ENCODE data around the gene IFT43.

Gene IFT43

GRCh38 chr14:76121089-76121748 lies 135.7 kb downstream of the IFT43 start:
- H3K4me3 ChIP-seq (replicated peaks in 1 of 2; ENCODE audit: low read depth in 2 of 2, low read length in 2 of 2) = no peak overlapping the region
- no peak for TF ChIP-seq CTCF (IDR thresholded peaks at IDR 0.05; ENCODE audit: low read depth, low read length)
- no peak for DNase-seq (ENCODE audit: low read depth in 2 of 2)

GRCh38 chr14:76123426-76124225 lies 138.1 kb downstream of the IFT43 start:
- no peak overlapping the region for H3K4me3 ChIP-seq (replicated peaks in 1 of 2; ENCODE audit: low read depth in 2 of 2, low read length in 2 of 2)
- no peak for TF ChIP-seq CTCF (IDR thresholded peaks at IDR 0.05; ENCODE audit: low read depth, low read length)
- DNase-seq (ENCODE audit: low read depth in 2 of 2) = no peak

GRCh38 chr14:76125511-76125910 lies 139.9 kb downstream of the IFT43 start:
- no peak overlapping the region for H3K4me3 ChIP-seq (replicated peaks in 1 of 2; ENCODE audit: low read depth in 2 of 2, low read length in 2 of 2)
- DNase-seq (ENCODE audit: low read depth in 2 of 2) = no peak
- no peak for TF ChIP-seq CTCF (IDR thresholded peaks at IDR 0.05; ENCODE audit: low read depth, low read length)

GRCh38 chr14:76126076-76126475 lies 140.5 kb downstream of the IFT43 start:
- H3K4me3 ChIP-seq (replicated peaks in 1 of 2; ENCODE audit: low read depth in 2 of 2, low read length in 2 of 2) = no peak overlapping the region
- no peak for DNase-seq (ENCODE audit: low read depth in 2 of 2)
- TF ChIP-seq CTCF (IDR thresholded peaks at IDR 0.05; ENCODE audit: low read depth, low read length) = no peak

GRCh38 chr14:76129851-76130576 lies 144.5 kb downstream of the IFT43 start:
- no peak for TF ChIP-seq CTCF (IDR thresholded peaks at IDR 0.05; ENCODE audit: low read depth, low read length)
- no peak overlapping the region for H3K4me3 ChIP-seq (replicated peaks in 1 of 2; ENCODE audit: low read depth in 2 of 2, low read length in 2 of 2)
- DNase-seq (ENCODE audit: low read depth in 2 of 2) = no peak

- H3K4me3 ChIP-seq (replicated peaks in 1 of 2; ENCODE audit: low read depth in 2 of 2, low read length in 2 of 2) = no peak overlapping the region
- no peak for DNase-seq (ENCODE audit: low read depth in 2 of 2)
- TF ChIP-seq CTCF (IDR thresholded peaks at IDR 0.05; ENCODE audit: low read depth, low read length) = no peak
Observed at GRCh38 chr14:76131071-76131965, 145.8 kb downstream of the IFT43 start.

All from cardiac fibroblast (primary cell).